Measurements from ENCODE around the gene LPIN2. TPM values are rescaled to one million over a fixed set of nuclear protein-coding genes. Genes with fewer than 3 reads are reported as not detected.

The LPIN2 gene
- total RNA-seq, 4 donors from 2014 or later: 7.4 to 53.0 (median 29.5) TPM

GRCh38 chr18:2976218-2977132, 36.5 kb downstream of the LPIN2 start:
- Histone ChIP-seq H3K9me3 (no peaks in the 10 kb centered on the region), H3K27me3 (no peaks in the 10 kb centered on the region), H3K36me3 (no peaks in the 10 kb centered on the region), H3K27ac (peak overlapping the region; percentile 74 to 93), H3K4me3 (no peak overlapping the region), H3K4me1 (peaks cover 3 to 5% of the 10 kb centered on the region in 2 donors)
- no peak for DNase-seq
- intact Hi-C loops (cut with DNase I; ENCODE audit: low total_unique reads): no loop called here
- TF ChIP-seq CTCF (IDR thresholded peaks at IDR 0.05): no peak

GRCh38 chr18:2974731-2975130, 38.2 kb downstream of the LPIN2 start:
- no peak for DNase-seq
- no peak overlapping the region for H3K4me3 ChIP-seq
- no peak for TF ChIP-seq POLR2A (IDR thresholded peaks at IDR 0.05)
- TF ChIP-seq CTCF (IDR thresholded peaks at IDR 0.05): no peak
- no peaks in the 10 kb centered on the region for H3K36me3 ChIP-seq
- intact Hi-C loops (cut with DNase I; ENCODE audit: low total_unique reads): no loop called here
- H3K9me3 ChIP-seq: no peaks in the 10 kb centered on the region
- peaks cover 3 to 11% of the 10 kb centered on the region in 2 donors for H3K4me1 ChIP-seq
- no peaks in the 10 kb centered on the region for H3K27me3 ChIP-seq
- no peak overlapping the region for H3K27ac ChIP-seq

- peak in 1 of 2 donors; percentile 42 for DNase-seq
- intact Hi-C loops (cut with DNase I; ENCODE audit: low total_unique reads): no loop called here
- TF ChIP-seq CTCF (IDR thresholded peaks at IDR 0.05) (no peak), POLR2A (IDR thresholded peaks at IDR 0.05) (peak in 1 of 2 donors; percentile 33)
Observed at GRCh38 chr18:2971741-2972552, 41.0 kb downstream of the LPIN2 start.

GRCh38 chr18:2970772-2971659, 41.9 kb downstream of the LPIN2 start:
- peaks cover 0 to 9% of the 10 kb centered on the region in 2 donors for H3K4me1 ChIP-seq
- no peaks in the 10 kb centered on the region for H3K27me3 ChIP-seq
- no peaks in the 10 kb centered on the region for H3K9me3 ChIP-seq
- TF ChIP-seq POLR2A (IDR thresholded peaks at IDR 0.05) (peak in 1 of 2 donors; percentile 32), CTCF (IDR thresholded peaks at IDR 0.05) (no peak)
- H3K27ac ChIP-seq: peak overlapping the region; percentile 59 to 61
- no peak for DNase-seq
- intact Hi-C loops (cut with DNase I; ENCODE audit: low total_unique reads): no loop called here
- H3K4me3 ChIP-seq: no peak overlapping the region
- H3K36me3 ChIP-seq: no peaks in the 10 kb centered on the region

More at GRCh38 chr18:2971741-2972552, 41.0 kb downstream of the LPIN2 start:
- no peaks in the 10 kb centered on the region for H3K9me3 ChIP-seq
- no peak overlapping the region for H3K4me3 ChIP-seq
- no peaks in the 10 kb centered on the region for H3K36me3 ChIP-seq
- H3K27ac ChIP-seq: peak overlapping the region; percentile 32 to 59
- H3K27me3 ChIP-seq: no peaks in the 10 kb centered on the region
- peaks cover 0 to 9% of the 10 kb centered on the region in 2 donors for H3K4me1 ChIP-seq

Data from uterus (tissue), 4 donors.